K562 (cell line): ENCODE data around the gene MAP3K20.
"Not testable (repeated sequence)": the region's sequence is repeated elsewhere in the genome, so short reads cannot be mapped to it uniquely, and the experiment has no call there.

Source experiments
- EP300 ChIP-seq: IDR thresholded peaks from 2 replicates; pipeline ENCODE4 v1.6.1; 2012; ENCODE audit warnings: low read length, improper control_type of control experiment
- EZH2 ChIP-seq: IDR thresholded peaks from 2 replicates; pipeline ENCODE4 v1.6.1; 2012; ENCODE audit warnings: low read depth, mild to moderate bottlenecking, inconsistent platforms, low read length, borderline replicate concordance
- FOXA3 ChIP-seq, 2 experiments: fragments of 450-650 bp in 1 of 2; sonication (generic) in 1 of 2; formaldehyde crosslinking; IDR thresholded peaks in 1 of 2; conservative IDR thresholded peaks in 1 of 2; 2 replicates each; pipeline versions ENCODE4 v1.4.0 to v1.8.0; 2020 to 2022; ENCODE audit warnings: mild to moderate bottlenecking in 2 of 2, missing genetic modification reagents in 1 of 2
- POLR2A ChIP-seq: fragments of 450-650 bp; conservative IDR thresholded peaks from 2 replicates; pipeline ENCODE4 v1.6.1; 2016
- ZFP36 ChIP-seq: fragments of 150-350 bp; IDR thresholded peaks from 2 replicates; pipeline ENCODE4 v1.6.1; 2018; ENCODE audit warnings: low read length, low read depth; ENCODE audit not compliant: partially characterized antibody

DNA sequence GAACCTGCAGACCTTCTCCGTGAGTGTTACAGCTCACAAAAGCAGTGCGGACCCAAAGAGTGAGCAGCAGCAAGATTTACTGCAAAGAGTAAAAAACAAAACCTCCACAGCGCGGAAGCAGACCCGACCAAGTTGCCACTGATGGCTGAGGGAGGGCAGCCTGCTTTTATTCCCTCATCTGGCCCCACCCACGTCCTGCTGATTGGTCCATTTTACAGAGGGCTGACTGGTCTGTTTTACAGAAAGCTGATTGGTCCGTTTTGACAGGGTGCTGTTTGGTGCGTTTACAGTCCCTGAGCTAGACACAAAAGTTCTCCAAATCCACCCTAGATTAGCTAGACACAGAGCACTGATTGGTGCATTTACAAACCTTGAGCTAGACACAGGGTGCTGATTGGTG lies 206.3 kb downstream of the MAP3K20 start:
- not testable (repeated sequence) for TF ChIP-seq ZFP36; POLR2A; EP300; EZH2; FOXA3 (CRISPR knock-in tag; conservative IDR thresholded peaks at IDR 0.05 in 1 of 2, IDR thresholded peaks at IDR 0.05 in 1 of 2)
